GM06990 (cell line): ENCODE results near the gene LMOD2.

Experiments
- DNase-seq: peaks from one replicate; pipeline ENCODE4 v3.0.0-alpha.2; 2011; ENCODE audit not compliant: insufficient read length; ENCODE audit errors: extremely low read depth
- H3K27me3 ChIP-seq: replicated peaks from 2 replicates; pipeline ENCODE4 v1.6.0; 2011; ENCODE audit warnings: low read length; ENCODE audit not compliant: control insufficient read depth, insufficient read depth
- H3K36me3 ChIP-seq: 2 replicates; pipeline ENCODE4 v1.5.1; 2011; ENCODE audit warnings: low read length; ENCODE audit not compliant: control insufficient read depth, insufficient read depth
- H3K4me3 ChIP-seq: replicated peaks from 2 replicates; pipeline ENCODE4 v1.5.1; 2011; ENCODE audit warnings: low read depth, mild to moderate bottlenecking, control low read depth, low read length
- TF ChIP-seq, protein P1 (sequence below): IDR thresholded peaks from 2 replicates; pipeline ENCODE4 v1.5.1; 2011; ENCODE audit warnings: low read length, control low read depth, mild to moderate bottlenecking, inconsistent platforms; ENCODE audit not compliant: insufficient read depth, poor library complexity, severe bottlenecking

LMOD2 gene

DNA sequence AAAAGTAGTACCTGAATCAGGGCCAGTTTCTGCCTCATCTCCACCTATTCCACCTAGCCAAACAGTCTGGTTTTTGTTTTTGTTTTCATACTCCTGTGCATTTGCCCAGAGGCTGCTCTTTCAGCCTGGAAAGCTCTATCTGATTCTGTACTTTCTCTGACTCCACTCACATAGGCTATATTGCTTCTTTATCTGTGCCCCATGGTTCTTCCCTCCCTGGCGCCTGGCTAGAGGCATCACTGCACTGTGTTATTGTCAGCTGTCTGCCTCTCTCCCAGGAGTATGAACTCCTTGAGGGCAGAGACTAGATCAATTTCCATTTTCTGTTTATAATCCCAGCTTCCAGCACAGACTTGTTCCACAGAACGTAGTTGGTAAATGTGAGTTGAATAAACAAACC lies 5.1 kb upstream of the LMOD2 start:
- DNase-seq, result no peak
- Histone ChIP-seq H3K4me3 (no peak overlapping the region), H3K27me3 (no peaks in the 10 kb centered on the region), H3K36me3 (no peaks in the 10 kb centered on the region)
- TF ChIP-seq, protein P1, sequence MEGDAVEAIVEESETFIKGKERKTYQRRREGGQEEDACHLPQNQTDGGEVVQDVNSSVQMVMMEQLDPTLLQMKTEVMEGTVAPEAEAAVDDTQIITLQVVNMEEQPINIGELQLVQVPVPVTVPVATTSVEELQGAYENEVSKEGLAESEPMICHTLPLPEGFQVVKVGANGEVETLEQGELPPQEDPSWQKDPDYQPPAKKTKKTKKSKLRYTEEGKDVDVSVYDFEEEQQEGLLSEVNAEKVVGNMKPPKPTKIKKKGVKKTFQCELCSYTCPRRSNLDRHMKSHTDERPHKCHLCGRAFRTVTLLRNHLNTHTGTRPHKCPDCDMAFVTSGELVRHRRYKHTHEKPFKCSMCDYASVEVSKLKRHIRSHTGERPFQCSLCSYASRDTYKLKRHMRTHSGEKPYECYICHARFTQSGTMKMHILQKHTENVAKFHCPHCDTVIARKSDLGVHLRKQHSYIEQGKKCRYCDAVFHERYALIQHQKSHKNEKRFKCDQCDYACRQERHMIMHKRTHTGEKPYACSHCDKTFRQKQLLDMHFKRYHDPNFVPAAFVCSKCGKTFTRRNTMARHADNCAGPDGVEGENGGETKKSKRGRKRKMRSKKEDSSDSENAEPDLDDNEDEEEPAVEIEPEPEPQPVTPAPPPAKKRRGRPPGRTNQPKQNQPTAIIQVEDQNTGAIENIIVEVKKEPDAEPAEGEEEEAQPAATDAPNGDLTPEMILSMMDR, result no peak

DNA sequence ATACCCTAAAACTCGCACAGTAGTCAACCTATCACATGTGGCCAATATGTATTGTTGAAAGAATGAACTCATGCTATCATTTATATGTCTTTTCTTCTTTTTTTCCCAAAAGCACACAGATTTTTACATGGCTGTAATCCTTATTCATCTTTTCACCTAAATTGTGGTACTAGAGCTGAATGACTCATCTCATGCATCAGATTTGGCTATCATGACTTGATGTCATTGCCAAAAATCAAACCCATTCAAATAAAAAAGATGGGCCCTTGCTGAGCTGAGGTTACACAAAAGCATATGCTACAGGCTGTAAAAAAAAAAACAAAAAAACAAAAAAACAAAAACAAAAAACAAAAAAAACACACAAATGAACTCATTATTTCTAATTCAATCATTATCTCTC lies 3.3 kb upstream of the LMOD2 start:
- H3K36me3 ChIP-seq, result no peaks in the 10 kb centered on the region
- DNase-seq, result no peak
- H3K4me3 ChIP-seq, result no peak overlapping the region
- TF ChIP-seq, protein P1, result no peak
- no peaks in the 10 kb centered on the region for H3K27me3 ChIP-seq

DNA sequence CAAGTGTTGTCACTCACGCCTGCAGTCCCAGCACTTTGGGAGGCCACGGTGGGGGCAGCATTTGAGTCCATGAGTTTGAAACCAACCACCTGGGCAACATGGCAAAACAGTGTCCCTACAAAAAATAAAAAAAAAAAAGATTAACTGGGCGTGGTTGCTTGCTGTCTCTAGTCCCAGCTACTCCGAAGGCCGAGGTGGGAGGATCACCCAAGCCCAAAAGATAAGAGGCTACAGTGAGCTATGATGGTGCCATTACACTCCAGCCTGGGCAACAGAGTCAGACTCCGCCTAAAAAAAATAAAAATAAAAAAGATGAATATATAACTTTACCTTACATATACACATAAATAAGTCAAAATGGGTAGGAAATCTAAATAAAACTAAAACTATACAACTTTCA lies 2.5 kb upstream of the LMOD2 start:
- no peak for DNase-seq
- H3K27me3 ChIP-seq, result no peaks in the 10 kb centered on the region
- no peaks in the 10 kb centered on the region for H3K36me3 ChIP-seq
- H3K4me3 ChIP-seq, result no peak overlapping the region
- TF ChIP-seq, protein P1, result no peak

DNA sequence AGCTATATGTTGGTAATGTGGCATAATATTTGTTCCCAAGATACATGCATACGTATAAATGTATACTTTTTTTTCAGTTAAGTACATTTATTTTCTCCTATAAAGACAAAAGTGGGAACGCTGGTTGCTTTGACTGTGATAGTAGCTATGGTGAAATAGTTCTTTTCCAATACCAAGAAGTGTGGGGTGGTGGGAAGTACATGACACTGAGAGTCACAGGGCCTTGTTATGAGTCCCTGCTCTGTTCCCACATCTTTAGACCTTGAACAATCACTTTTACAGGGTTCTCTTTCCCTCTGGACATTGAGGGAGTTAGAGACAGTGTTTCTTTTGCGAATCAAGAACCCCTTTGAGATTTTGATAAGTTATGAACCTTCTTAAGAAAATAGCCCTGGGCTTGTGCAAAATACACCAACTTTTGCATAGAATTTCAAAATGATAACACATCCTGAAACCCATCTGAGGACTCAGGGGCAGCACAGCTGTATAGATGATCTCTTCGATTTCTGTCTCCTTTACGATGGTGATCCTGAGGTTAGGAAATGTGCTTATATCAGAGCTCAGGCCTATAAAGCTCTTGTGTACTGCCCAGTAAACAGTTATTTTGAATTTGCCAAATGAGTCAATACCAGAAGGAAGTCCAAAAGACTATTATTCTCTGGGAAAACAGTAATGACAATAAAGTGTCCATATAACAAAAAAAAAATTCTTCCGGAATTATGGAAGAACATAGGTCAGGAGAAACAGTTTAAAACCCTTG lies 1.1 kb downstream of the LMOD2 start:
- H3K4me3 ChIP-seq, result no peak overlapping the region
- no peak for DNase-seq
- no peaks in the 10 kb centered on the region for H3K27me3 ChIP-seq
- H3K36me3 ChIP-seq, result no peaks in the 10 kb centered on the region
- TF ChIP-seq, protein P1, result no peak

DNA sequence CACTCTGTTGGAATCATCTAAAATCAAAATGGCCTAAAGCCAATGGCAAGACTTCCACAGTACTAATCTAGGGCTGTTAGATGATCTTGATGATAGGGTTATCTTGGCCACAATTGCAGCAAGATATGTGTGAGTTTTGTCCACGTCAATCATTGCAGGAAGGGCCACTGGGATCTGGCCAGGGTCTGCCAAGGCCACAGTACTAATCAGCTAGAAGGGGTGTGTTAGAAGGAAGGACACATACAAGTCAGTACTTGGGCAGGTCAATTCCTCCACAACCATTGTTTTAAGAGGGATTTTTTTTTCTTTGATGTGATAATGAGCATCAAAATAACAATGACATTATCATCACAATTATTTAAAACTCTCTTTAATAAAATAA lies 1.6 kb downstream of the LMOD2 start:
- TF ChIP-seq, protein P1, result no peak
- DNase-seq, result no peak
- Histone ChIP-seq H3K27me3 (no peaks in the 10 kb centered on the region), H3K4me3 (no peak overlapping the region), H3K36me3 (no peaks in the 10 kb centered on the region)

DNA sequence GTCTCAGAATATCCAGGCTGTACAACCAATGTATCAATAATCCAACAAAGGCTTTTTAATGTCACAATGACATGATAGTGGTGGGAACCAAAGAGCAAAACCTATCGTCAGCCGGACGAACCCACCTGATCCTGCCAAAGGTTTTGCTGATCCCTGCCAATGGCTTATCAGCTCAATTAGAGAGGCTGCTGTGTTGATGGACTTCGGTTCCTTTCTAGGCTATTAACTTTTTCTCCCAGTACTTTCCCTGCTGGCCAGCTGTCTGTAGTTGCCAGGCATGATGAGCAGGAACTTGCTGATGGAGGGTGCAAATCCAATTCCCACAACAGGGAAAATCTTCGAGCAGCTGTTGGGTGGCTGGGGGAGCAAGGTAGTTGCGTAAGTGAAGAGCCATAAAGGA lies 2.4 kb downstream of the LMOD2 start:
- Histone ChIP-seq H3K36me3 (no peaks in the 10 kb centered on the region), H3K27me3 (no peaks in the 10 kb centered on the region), H3K4me3 (no peak overlapping the region)
- TF ChIP-seq, protein P1, result no peak
- no peak for DNase-seq
